Colon (tissue), 2 donors: ENCODE data around the gene PARP16.

Experiments
- FAIRE-seq: peaks from 2 replicates; lab custom pipeline; 2012; peaks lifted over from hg19 to GRCh38; lab: Jason Lieb, UNC
- donor health status: control.
- donor health status: control.

The PARP16 gene

GRCh38 chr15:65286704-65287519 is at the start of gene PARP16:
PARP16 (minus strand) TSS chr15:65286883; CDS start chr15:65286426, 457 bp downstream.
- no peak for FAIRE-seq

- no peak for FAIRE-seq
These were observed 48.8 kb upstream of the PARP16 start for GRCh38 chr15:65335278-65336055.

DNA sequence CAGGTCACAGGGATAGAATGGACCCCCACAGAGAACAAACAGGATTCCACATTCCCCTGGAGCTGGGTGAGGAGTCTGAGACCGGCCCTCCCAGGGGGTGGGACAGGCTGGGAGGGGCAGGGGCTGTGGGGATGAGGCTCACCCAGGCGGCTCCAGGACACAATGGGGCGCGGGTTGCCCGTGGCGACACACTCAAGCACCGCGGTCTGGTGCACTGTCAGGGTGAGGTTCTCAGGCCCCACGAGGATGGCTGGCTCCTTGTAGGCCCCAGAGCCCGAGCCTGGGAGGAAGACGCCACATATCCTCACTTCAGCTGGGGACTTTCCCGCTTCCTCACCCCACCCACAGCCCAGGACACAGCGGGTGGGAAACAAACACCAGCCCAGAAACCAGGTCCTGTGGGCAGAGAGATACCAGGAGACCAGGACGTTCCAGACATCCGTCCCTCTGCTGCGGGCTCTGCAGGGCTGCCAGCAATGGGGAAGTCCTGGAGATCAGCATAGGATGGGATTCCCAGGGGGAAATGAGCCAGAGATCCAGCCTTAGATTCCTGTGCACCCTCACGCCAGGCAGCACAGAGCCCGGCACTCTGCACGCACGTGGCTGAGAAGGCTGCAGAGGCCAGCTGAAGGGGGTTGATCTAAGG is 48.0 kb upstream of the PARP16 start:
- FAIRE-seq, result no peak

DNA sequence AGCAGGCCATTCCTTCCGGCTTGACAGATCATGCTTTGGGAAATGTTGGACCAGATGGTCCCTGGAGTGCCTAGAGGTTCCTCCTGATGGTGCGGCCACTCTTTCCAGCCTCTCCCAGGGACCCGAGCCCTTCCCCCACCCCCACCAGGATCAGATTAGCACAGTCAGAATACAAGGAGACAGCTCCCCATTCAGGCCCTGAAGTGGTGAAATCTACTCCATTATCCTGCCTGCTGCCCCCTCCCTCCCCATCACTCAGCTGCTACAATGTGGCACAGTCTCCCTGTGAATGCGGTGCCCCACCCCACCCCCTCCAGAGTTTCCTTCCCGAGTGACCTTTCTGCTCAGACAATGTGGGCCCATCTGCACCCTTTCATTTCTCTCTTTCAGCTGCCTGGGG is 47.2 kb upstream of the PARP16 start:
- no peak for FAIRE-seq

- no peak for FAIRE-seq
These were observed 46.6 kb upstream of the PARP16 start for GRCh38 chr15:65333148-65333820.

GRCh38 chr15:65332391-65333147 is 45.9 kb upstream of the PARP16 start:
- FAIRE-seq, result no peak

GRCh38 chr15:65331811-65332210 is 45.1 kb upstream of the PARP16 start:
- no peak for FAIRE-seq

DNA sequence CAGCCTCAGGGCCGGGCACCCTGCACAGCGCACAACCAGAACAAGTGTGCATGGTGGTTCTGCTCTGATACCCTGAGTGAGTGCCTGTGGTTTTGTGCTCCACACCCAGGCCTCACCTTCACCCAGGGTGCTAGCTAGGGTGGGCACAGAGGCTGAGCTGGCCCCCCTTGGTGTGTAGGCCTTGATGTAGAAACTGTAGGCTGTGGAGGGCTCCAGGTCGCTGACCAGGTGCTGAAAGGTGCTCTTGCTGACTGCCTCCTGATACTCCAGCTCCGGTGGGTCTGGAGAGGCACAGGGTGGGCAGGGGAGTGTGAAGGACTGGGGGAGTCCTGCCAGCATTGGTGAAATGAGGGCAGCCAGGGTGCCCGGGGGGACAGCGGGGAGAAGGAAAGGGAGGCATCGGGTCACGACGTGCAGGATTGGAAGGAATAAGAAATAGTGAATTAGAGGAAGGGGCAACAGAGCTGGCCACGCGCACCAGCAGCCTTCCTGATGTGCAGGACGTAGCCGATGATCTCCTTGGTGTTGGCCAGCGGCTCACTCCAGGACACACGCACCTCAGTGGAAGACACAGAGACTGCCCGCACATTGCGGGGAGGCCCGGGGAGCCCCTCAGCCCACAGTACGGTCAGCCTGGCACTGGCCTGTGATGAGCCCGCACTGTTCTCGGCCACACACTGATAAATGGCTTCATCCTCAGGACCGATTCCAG is 44.4 kb upstream of the PARP16 start:
- FAIRE-seq, result no peak

- no peak for FAIRE-seq
These were observed 43.5 kb upstream of the PARP16 start for GRCh38 chr15:65329984-65330735.

- no peak for FAIRE-seq
These were observed 42.8 kb upstream of the PARP16 start for GRCh38 chr15:65329288-65329983.

- FAIRE-seq, result no peak
These were observed 42.0 kb upstream of the PARP16 start for GRCh38 chr15:65328506-65329287.

GRCh38 chr15:65327651-65328393 is 41.1 kb upstream of the PARP16 start:
- no peak for FAIRE-seq

DNA sequence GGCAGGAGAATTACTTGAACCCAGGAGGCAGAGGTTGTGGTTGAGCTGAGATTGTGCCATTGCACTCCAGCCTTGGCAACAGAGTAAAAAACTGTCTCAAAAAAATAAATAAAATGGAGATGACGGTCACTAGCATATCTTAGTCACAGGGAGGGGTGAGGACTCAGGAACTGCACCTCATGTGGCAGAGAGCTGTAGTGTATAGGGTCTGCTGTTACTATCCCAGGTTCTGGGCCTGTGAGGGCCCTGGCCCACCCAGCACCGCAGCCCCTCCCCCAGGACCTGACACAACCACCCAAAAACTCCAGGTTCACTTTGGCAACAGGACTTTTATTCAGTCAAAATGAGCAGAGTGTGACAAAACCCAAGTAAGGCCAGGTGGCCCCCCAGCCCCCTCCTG is 40.1 kb upstream of the PARP16 start:
- FAIRE-seq, result no peak

- FAIRE-seq, result no peak
These were observed 39.4 kb upstream of the PARP16 start for GRCh38 chr15:65326117-65326526.

- no peak for FAIRE-seq
These were observed 36.4 kb upstream of the PARP16 start for GRCh38 chr15:65323071-65323511.

DNA sequence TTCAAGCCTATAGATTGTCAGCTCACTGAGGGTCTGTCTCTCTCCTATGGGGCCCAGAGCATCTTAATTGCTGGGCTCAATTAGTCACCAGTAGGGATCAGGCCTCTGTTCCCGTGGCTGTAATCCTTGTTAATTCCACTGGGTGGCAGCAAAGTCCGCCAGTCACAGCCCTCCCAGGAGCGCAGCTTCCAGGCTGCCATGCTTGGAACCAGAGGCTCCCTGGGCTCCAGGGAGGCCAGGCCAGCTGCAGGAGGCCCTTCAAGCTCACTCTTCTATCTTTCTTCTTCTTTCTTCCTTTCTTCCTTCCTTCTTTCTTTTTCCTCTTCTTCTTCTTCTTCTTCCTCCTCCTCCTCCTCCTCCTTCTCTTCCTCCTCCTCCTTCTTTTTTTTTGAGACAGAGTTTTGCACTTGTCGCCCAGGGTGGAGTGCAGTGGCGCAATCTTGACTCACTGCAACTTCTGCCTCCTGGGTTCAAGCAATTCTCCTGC is 32.2 kb upstream of the PARP16 start:
- no peak for FAIRE-seq

DNA sequence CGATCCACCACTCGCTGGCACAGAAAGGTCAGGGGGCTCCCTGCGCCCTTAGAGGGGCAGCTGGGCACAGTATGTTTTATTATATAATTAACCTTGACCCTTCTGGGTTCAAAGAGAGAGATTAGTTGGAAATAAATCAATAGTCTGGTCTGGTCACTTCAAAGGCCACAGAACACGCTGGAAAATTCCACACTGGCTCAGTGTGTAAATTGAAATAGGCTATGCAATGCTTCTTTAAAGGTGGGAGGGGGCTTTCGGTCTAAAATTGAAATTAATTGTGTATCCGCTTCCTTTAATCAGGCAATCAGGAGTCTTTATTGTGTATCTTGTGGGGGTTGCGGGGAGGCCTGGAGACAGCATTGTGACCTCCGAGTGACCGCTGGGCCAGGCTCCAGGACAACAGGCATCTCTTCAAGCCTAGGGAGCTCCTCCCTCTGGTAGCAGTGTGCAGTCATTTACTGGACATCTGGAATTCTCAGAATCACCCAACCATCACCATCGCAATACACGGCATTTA is 25.8 kb upstream of the PARP16 start:
- no peak for FAIRE-seq
